ENCODE measurements around the gene ACADL.

ACADL gene

GRCh38 chr2:210167227-210167626 is 58.0 kb downstream of the ACADL start:
- DNase-seq = no peak

- DNase-seq = no peak
Observed at GRCh38 chr2:210162466-210163124, 62.7 kb downstream of the ACADL start.

GRCh38 chr2:210159059-210159458 is 66.2 kb downstream of the ACADL start:
- no peak for DNase-seq

GRCh38 chr2:210158236-210158635 is 67.0 kb downstream of the ACADL start:
- no peak for DNase-seq

- DNase-seq = no peak
Observed at GRCh38 chr2:210157526-210157925, 67.7 kb downstream of the ACADL start.

GRCh38 chr2:210147614-210148013 is 77.6 kb downstream of the ACADL start:
- DNase-seq = no peak

All from NCI-H446 (cell line).